ENCODE measurements around the gene FAAP100.

Gene FAAP100

DNA sequence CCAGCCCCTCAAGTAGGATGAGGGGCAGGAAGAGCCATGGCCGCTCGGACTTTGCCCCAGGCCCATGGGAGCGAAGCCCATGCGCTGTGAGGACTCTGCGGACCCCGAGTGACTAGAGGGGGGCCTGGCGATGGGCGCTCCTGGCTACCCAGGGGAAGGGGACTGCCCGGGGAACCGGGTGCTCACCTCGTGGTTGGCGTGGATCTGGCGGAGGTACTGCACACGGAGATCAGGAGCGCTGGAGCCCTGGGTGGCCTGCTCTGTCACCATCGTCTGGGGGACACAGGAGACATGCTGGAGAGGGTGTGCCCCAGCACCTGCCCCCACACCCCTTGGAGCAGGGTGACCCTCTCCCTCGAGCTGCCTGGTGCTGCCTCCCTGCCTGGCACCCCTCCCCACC is 11.0 kb downstream of the FAAP100 start:
- no peak overlapping the region for H3K4me3 ChIP-seq (ENCODE audit: low read length, poor library complexity, severe bottlenecking)
- no peaks in the 10 kb centered on the region for H3K79me2 ChIP-seq (ENCODE audit: insufficient read depth, low read length)
- no peaks in the 10 kb centered on the region for H3K9me2 ChIP-seq (replicated peaks; ENCODE audit: low read depth, low read length)
- no peaks in the 10 kb centered on the region for H3K4me1 ChIP-seq (ENCODE audit: insufficient read depth, low read length, poor library complexity, severe bottlenecking)
- H3K9me3 ChIP-seq (ENCODE audit: insufficient read depth, low read depth, low read length) = no peaks in the 10 kb centered on the region
- no peaks in the 10 kb centered on the region for H3K27me3 ChIP-seq (ENCODE audit: insufficient read depth, low read length, poor library complexity, severe bottlenecking)
- TF ChIP-seq, protein P1, sequence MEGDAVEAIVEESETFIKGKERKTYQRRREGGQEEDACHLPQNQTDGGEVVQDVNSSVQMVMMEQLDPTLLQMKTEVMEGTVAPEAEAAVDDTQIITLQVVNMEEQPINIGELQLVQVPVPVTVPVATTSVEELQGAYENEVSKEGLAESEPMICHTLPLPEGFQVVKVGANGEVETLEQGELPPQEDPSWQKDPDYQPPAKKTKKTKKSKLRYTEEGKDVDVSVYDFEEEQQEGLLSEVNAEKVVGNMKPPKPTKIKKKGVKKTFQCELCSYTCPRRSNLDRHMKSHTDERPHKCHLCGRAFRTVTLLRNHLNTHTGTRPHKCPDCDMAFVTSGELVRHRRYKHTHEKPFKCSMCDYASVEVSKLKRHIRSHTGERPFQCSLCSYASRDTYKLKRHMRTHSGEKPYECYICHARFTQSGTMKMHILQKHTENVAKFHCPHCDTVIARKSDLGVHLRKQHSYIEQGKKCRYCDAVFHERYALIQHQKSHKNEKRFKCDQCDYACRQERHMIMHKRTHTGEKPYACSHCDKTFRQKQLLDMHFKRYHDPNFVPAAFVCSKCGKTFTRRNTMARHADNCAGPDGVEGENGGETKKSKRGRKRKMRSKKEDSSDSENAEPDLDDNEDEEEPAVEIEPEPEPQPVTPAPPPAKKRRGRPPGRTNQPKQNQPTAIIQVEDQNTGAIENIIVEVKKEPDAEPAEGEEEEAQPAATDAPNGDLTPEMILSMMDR (conservative IDR thresholded peaks at IDR 0.05; ENCODE audit: low read length) = no peak
- TF ChIP-seq EZH2phosphoT487 (IDR thresholded peaks at IDR 0.05; ENCODE audit: borderline replicate concordance) = no peak
- H4K20me1 ChIP-seq (ENCODE audit: insufficient read depth, low read length, poor library complexity, severe bottlenecking) = no peaks in the 10 kb centered on the region
- H3K9ac ChIP-seq (ENCODE audit: low read depth, low read length, poor library complexity, severe bottlenecking) = no peak overlapping the region
- no peaks in the 10 kb centered on the region for H3F3A ChIP-seq (ENCODE audit: low read depth)
- H3K36me3 ChIP-seq (ENCODE audit: insufficient read depth, low read length) = peaks cover 19% of the 10 kb centered on the region; the same call in 1 of the 2 replicates
- H2AFZ ChIP-seq (ENCODE audit: low read length) = no peak overlapping the region
- H3K4me2 ChIP-seq (ENCODE audit: low read depth, low read length, poor library complexity, severe bottlenecking) = no peak overlapping the region

DNA sequence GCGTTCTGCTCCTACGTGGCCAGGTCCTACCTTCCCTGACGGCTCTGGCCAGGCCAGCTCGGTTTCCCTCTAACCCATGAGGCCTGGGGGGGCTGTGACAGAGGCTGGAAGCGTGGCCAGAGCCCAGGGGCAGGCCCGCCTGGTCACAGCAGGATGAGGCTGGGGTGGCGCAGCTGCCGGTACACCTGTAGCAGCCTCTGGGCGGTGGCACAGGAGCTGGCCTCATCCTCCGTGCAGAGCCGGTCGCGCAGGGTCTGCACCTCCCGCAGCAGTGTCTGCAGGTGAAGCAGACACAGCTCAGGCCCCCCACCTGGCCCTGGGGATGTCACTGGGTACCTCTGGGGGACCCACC is 11.5 kb downstream of the FAAP100 start:
- no peaks in the 10 kb centered on the region for H3K9me3 ChIP-seq (ENCODE audit: insufficient read depth, low read depth, low read length)

DNA sequence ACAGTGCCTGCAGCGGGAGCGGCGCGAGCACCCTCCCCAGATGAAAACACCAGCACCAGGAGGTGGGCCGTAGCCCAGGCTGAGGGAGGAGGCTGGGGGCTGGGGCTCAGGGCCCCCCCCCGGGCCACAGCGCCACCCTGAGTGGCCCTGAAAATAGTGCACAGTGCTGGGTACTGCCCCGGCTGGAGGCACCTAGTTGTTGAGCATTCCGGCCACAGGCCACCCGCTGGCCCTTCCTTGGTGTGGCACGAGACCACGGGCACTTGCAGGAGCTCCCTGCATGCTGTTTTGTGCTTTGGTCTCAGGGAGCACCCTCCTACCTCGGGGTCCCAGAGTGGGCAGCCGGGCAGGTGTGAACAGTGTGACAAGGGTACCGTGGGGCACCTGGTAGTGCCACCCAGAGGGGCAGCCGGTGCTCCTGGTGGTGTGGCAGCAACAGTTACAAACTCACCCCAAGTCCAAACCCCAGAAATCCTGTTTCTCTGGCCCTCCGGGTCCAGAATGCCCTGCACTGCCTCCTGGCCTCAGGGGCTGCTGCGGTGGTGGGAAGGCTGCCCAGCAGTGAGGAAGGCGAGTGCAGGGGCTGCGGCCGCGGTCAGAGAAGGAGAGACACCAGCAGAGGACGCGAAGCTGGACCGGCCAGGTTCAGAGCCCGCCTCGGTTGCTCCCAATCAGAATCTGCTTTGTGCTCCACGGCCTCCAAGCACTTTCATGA is 12.0 kb downstream of the FAAP100 start:
- no peak overlapping the region for H2AFZ ChIP-seq (ENCODE audit: low read length)
- no peaks in the 10 kb centered on the region for H3K4me1 ChIP-seq (ENCODE audit: insufficient read depth, low read length, poor library complexity, severe bottlenecking)
- H3K36me3 ChIP-seq (ENCODE audit: insufficient read depth, low read length) = peaks cover 16% of the 10 kb centered on the region; the same call in 1 of the 2 replicates
- H4K20me1 ChIP-seq (ENCODE audit: insufficient read depth, low read length, poor library complexity, severe bottlenecking) = no peaks in the 10 kb centered on the region
- no peak overlapping the region for H3K4me3 ChIP-seq (ENCODE audit: low read length, poor library complexity, severe bottlenecking)
- H3K4me2 ChIP-seq (ENCODE audit: low read depth, low read length, poor library complexity, severe bottlenecking) = no peak overlapping the region
- H3K79me2 ChIP-seq (ENCODE audit: insufficient read depth, low read length) = no peaks in the 10 kb centered on the region
- H3K9me2 ChIP-seq (replicated peaks; ENCODE audit: low read depth, low read length) = no peaks in the 10 kb centered on the region
- H3F3A ChIP-seq (ENCODE audit: low read depth) = no peaks in the 10 kb centered on the region
- no peaks in the 10 kb centered on the region for H3K27me3 ChIP-seq (ENCODE audit: insufficient read depth, low read length, poor library complexity, severe bottlenecking)
- H3K9ac ChIP-seq (ENCODE audit: low read depth, low read length, poor library complexity, severe bottlenecking) = no peak overlapping the region
- no peaks in the 10 kb centered on the region for H3K9me3 ChIP-seq (ENCODE audit: insufficient read depth, low read depth, low read length)
- TF ChIP-seq, protein P1 (conservative IDR thresholded peaks at IDR 0.05; ENCODE audit: low read length) = no peak
- TF ChIP-seq EZH2phosphoT487 (IDR thresholded peaks at IDR 0.05; ENCODE audit: borderline replicate concordance) = no peak

More for the DNA sequence above, 11.5 kb downstream of the FAAP100 start:
- H3K36me3 ChIP-seq (ENCODE audit: insufficient read depth, low read length) = peaks cover 19% of the 10 kb centered on the region; the same call in 1 of the 2 replicates
- no peak overlapping the region for H3K4me3 ChIP-seq (ENCODE audit: low read length, poor library complexity, severe bottlenecking)
- no peaks in the 10 kb centered on the region for H4K20me1 ChIP-seq (ENCODE audit: insufficient read depth, low read length, poor library complexity, severe bottlenecking)
- no peak overlapping the region for H3K9ac ChIP-seq (ENCODE audit: low read depth, low read length, poor library complexity, severe bottlenecking)
- H3K9me2 ChIP-seq (replicated peaks; ENCODE audit: low read depth, low read length) = no peaks in the 10 kb centered on the region
- H3K4me1 ChIP-seq (ENCODE audit: insufficient read depth, low read length, poor library complexity, severe bottlenecking) = no peaks in the 10 kb centered on the region
- H3F3A ChIP-seq (ENCODE audit: low read depth) = no peaks in the 10 kb centered on the region
- no peak overlapping the region for H3K4me2 ChIP-seq (ENCODE audit: low read depth, low read length, poor library complexity, severe bottlenecking)
- H2AFZ ChIP-seq (ENCODE audit: low read length) = no peak overlapping the region
- TF ChIP-seq, protein P1 (conservative IDR thresholded peaks at IDR 0.05; ENCODE audit: low read length) = no peak
- TF ChIP-seq EZH2phosphoT487 (IDR thresholded peaks at IDR 0.05; ENCODE audit: borderline replicate concordance) = no peak
- no peaks in the 10 kb centered on the region for H3K79me2 ChIP-seq (ENCODE audit: insufficient read depth, low read length)
- H3K27me3 ChIP-seq (ENCODE audit: insufficient read depth, low read length, poor library complexity, severe bottlenecking) = no peaks in the 10 kb centered on the region

Measured in Loucy (cell line).